Measurements from ENCODE around the gene WDR11.
"Not testable (repeated sequence)": the region's sequence is repeated elsewhere in the genome, so short reads cannot be mapped to it uniquely, and the experiment has no call there.

Gene WDR11

GRCh38 chr10:120841522-120842189 is 9.5 kb upstream of the WDR11 start:
- no peak for DNase-seq

- DNase-seq = no peak
These were observed 3.2 kb downstream of the WDR11 start for GRCh38 chr10:120854388-120854787.

- no peak for DNase-seq
These were observed 10.2 kb downstream of the WDR11 start for GRCh38 chr10:120861178-120861855.

DNA sequence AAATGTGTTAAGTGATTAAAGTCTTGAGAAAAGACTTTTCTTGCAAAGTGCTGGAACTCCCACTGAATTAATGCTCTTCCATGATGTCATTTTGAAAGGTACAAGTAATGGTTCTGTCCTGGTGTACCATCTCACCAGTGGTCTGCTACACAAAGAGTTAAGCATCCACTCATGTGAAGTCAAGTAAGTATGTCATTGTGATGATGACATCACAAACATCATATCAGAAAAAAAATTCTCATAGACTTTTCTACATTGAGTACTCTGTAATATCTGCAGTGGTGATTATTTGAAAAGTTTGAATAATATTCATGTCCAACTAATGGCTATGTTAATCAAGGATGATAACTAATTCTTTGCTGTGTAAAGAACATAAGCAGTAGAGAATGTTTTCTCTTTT is 22.6 kb downstream of the WDR11 start:
- DNase-seq = no peak

GRCh38 chr10:120883071-120883470 is 31.9 kb downstream of the WDR11 start:
- no peak for DNase-seq

- DNase-seq = no peak
These were observed 36.3 kb downstream of the WDR11 start for GRCh38 chr10:120887482-120887881.

DNA sequence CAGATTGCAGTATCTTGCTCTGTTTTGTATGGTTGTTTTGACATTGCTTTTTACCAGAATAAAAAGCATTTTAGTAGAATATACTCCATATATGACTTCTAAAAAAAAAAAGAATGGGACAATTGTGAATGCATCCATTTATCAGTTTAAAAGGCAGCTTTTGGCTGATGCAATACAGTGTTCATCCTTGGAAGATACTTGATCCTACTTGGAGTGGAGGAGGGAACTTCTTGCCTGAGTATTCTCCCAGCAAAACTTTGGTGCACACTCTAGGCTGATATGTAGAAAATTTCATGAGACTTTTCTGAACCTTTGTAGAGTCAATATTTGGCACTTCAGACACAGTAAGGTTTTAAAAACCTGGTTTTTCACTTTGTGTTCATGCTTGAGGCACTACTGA is 40.2 kb downstream of the WDR11 start:
- no peak for DNase-seq

DNA sequence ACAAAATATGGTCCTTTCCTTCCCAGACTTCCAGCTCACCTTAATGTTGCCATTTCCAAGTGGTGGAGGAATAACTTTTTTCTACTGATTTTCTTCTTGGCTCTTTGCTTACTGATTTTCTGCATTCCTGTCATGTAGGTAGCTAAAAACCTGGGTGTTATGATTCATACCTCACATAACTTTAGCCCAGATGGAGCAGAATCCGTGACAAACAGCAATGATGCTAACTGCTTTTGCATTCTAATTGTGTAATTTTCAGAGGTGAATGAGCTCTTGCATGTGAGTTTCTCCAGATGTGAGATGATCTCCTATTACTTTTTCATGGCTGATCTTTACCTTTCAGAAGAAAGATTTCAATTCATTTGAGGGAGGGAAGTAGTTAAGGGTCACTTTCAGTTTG is 43.4 kb downstream of the WDR11 start:
- no peak for DNase-seq

DNA sequence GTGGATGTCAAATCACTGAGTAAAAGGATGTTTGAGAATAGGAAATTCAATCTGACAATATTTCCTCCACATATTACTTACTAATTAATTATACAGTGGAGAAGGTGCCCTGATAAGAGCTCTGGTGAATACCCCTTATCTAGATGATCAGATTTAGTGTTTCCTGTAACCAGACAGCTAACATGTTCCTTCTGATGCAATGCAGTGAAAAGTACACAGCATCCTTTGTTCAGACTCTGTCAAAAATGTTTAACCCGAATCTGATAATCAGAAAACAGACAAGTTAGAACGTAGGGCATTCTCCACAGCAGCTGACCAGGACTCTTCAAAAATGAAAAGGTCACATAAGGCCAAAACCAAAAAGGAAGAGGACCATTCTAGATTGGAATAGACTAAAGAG is 46.2 kb downstream of the WDR11 start:
- no peak for DNase-seq

GRCh38 chr10:120905268-120905667 is 54.1 kb downstream of the WDR11 start:
- DNase-seq = no peak

DNA sequence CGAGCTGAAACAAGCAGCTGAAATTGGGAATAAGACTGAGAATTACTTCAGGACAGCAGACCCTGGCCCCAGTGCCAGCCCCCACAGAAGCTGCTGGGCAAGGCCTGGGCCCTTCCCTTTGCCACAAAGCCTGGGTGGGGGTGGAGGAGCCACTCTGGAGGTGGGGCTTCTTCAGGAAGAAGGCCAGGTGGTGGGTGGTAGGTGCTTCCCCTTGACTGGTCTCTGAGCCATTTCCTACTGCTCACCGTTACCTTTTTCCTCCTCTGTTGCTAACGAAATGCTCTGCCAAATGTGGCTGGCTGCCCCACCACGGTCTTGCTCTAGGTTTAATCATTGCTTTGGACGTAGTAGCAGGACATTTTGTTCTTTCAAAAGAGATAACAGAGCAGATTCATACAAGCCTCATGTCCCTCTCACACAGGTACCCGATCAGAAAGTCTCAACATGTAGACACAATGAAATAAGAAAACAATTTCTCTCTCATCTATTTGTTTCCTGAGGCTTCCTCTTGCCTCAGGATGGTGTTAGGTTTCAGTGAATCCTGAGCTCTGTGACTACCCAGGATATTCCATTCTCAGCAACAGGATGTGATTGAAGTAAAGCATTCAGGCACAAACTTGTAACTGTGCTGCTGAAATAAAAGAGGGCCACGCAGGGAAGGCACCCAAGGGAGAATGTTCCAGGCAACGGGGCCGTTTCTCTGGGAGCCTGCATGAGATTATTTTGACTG is 66.5 kb downstream of the WDR11 start:
- DNase-seq = no peak

DNA sequence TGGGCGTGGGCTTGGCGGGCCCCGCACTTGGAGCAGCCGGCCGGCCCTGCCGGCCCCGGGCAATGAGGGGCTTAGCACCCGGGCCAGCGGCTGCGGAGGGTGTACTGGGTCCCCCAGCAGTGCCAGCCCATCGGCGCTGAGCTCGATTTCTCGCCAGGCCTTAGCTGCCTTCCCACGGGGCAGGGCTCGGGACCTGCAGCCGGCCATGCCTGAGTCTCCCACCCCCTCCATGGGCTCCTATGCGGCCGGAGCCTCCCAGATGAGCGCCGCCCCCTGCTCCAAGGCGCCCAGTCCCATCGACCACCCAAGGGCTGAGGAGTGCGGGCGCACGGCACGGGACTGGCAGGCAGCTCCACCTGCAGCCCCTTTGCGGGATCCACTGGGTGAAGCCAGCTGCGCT is 72.7 kb downstream of the WDR11 start:
- DNase-seq = not testable (repeated sequence)

DNA sequence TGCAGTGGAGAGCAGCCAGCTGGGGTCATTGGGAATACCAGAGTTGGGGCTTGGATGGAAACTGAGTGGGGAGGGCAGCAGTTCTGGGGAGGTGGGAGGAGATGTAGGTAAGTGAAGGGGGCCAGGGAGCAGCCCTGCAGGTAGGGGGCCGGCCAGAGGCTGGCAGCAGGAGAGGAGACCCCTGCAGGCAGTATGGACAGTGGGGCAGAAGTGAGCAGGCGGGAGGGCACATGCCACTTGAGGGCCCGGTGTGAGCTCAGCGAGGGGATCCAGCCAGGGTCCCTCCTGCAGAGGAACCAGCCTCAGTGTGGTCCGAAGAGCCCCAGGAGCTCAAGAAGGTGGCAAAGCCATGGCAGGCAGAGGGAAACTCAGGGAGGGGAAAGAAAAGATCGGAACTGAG is 75.4 kb downstream of the WDR11 start:
- DNase-seq = no peak

DNA sequence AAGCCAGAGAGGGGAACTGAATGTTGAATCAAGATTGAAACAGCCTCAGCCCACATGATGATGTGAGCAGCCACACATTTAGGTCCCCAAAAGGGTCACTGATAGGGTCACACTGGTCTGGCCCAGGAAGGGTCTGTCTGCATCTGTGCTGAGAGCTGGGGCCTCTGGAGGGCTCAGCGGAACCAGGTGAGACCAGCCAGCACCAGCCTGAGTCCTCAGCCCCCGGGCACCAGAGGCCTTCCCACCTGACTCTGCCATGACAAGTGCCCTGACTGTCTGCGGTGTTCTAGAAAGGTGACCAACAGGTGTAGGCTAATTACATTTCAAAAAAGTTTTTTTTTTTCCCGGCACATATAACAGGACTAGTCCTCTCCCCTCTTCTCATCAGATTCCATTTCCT is 76.2 kb downstream of the WDR11 start:
- no peak for DNase-seq

DNA sequence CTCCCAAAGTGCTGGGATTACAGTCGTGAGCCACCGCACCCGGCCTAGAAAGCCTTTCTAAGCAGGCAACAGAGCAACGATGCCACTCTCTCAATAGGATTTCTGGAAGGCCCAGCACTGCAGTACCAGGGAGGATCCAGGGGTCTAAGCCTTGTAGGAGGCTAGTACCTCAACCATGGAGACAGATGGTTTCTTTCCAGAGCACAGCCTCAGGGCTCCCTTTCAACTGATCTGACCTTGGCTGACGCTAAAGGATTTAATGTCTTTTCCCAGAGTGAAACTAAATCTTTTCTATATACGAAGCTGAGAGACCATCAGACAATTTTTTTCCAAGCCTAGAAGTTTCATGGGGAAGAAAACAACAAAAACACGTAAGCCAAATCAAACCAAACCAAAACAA is 78.0 kb downstream of the WDR11 start:
- no peak for DNase-seq

DNA sequence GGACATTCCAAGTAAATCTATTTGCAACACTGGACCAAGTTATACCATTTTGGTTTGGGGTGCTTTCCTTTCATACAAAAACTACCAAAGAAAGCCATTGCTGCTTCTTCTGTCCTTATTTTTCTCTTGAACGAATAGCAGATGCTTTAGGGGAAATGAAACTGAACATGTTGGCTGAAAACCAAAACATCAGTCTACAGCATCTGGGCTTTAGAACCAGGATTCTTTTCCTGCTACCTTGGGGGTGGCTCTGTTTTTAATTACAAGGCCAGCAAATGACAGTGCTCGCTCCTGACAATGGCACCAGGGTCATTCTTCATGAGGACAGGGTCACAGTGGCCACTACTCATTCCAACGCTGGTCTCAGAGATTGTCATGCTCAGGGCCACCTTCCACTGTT is 80.3 kb downstream of the WDR11 start:
- no peak for DNase-seq

- no peak for DNase-seq
These were observed 80.8 kb downstream of the WDR11 start for GRCh38 chr10:120931999-120932398.

GRCh38 chr10:120938822-120939221 is 87.7 kb downstream of the WDR11 start:
- no peak for DNase-seq

GRCh38 chr10:120940299-120940900 is 89.2 kb downstream of the WDR11 start:
- no peak for DNase-seq

DNA sequence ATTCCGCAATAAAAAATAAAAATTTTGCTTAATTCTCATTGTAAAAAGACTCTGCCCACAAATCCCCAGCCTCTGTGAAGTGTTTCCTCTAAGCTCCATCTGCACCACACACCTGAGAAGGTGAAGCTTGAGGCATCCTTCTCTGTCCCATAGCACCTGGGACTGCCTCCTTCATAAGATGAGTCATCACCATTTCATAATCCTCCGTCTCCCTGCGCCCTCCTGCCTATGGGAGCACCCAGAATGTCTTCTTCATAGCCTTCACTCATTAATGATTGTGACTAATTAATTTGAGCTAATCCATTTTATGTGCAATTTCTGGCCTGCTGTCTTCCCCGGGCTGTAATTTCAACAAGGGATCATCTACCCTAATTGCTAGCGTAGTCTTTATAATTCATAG is 90.3 kb downstream of the WDR11 start:
- DNase-seq = no peak

DNA sequence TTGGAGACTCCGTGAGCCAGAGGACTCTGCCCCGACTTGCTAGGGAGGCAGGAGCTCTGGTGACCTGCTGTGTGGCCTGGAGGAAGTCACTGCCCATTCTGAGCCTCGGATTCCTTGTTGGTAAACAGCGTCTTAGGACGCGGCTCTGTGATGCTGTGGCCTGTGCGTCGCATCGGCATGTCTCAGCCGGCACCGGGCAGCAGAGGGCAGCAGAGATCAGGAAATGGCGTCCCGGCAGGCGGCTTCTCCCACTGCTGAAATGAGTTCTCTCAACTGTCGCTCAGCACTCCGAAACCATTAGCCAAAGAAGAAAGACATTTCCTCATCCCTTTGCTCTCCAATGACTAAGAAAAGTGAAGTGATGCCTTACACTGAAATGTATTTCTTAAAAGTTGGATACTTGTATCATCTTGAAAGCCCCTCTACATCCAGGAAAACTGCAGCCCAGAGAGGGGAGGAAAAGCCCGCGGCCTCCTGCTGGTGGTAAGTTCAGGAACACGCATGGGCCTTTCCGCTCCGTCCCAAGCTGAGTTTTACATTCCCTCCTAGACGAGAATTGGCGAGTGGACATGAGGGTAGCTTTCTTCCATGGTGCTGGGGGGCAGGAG is 91.7 kb downstream of the WDR11 start:
- no peak for DNase-seq

GRCh38 chr10:120943542-120943941 is 92.4 kb downstream of the WDR11 start:
- DNase-seq = no peak

GRCh38 chr10:120944586-120945125 is 93.5 kb downstream of the WDR11 start:
- DNase-seq = no peak
